Measurements from ENCODE around the gene IFNAR2. TPM values are rescaled to one million over a fixed set of nuclear protein-coding genes. Genes with fewer than 3 reads are reported as not detected.

The IFNAR2 gene
- total and polyA plus RNA-seq, 11 donors, result 6.5 to 46.7 (median 12.0) TPM

- intact Hi-C loops (cut with DNase I), result loop anchor here in 5 of 10 donors (5.0 to 10.0 kb wide), 4 partner anchors 32 to 130 kb away; partner anchors contain the start of gene IL10RB (in 2 of the 5)
- peaks cover 0 to 15% (median 0%) of the 10 kb centered on the region in 9 donors for H3K36me3 ChIP-seq
- H3K27me3 ChIP-seq, result no peaks in the 10 kb centered on the region
- DNase-seq (no peak), ATAC-seq (no peak)
- peaks cover 2 to 84% (median 37%) of the 10 kb centered on the region in 12 donors for H3K4me1 ChIP-seq
- WGBS, 4 donors, result 81 to 88% (median 85%) methylated on average over 3 of the region's 3 CpGs
- no peak for TF ChIP-seq POLR2A (IDR thresholded peaks at IDR 0.05)
- TF ChIP-seq CTCF (IDR thresholded peaks at IDR 0.05), result no peak
- no peak overlapping the region for H3K4me3 ChIP-seq
- H3K9me3 ChIP-seq, result no peaks in the 10 kb centered on the region
- peak overlapping the region in 1 of 12 donors; percentile 1 for H3K27ac ChIP-seq
These were observed 5.1 kb downstream of the IFNAR2 start for GRCh38 chr21:33234635-33235520.

GRCh38 chr21:33236013-33236686 lies 6.4 kb downstream of the IFNAR2 start:
- H3K36me3 ChIP-seq, result peaks cover 0 to 15% (median 0%) of the 10 kb centered on the region in 9 donors
- H3K4me3 ChIP-seq, result no peak overlapping the region
- no peaks in the 10 kb centered on the region for H3K27me3 ChIP-seq
- H3K4me1 ChIP-seq, result peaks cover 2 to 94% (median 35%) of the 10 kb centered on the region in 12 donors
- intact Hi-C loops (cut with DNase I), result loop anchor here in 2 of 10 donors (10.0 kb wide), 2 partner anchors 49 to 129 kb away; no protein-coding TSS in a partner anchor
- WGBS, 4 donors, result 88 to 94% (median 91%) methylated on average over 5 to 6 of the region's 6 CpGs
- no peak for TF ChIP-seq CTCF (IDR thresholded peaks at IDR 0.05)
- no peak for TF ChIP-seq POLR2A (IDR thresholded peaks at IDR 0.05)
- H3K9me3 ChIP-seq, result no peaks in the 10 kb centered on the region
- peak overlapping the region in 1 of 12 donors; percentile 35 for H3K27ac ChIP-seq
- DNase-seq, result no peak
- ATAC-seq, result peak in 2 of 4 donors; percentile 16 to 37

- DNase-seq, result no peak
- TF ChIP-seq POLR2A (IDR thresholded peaks at IDR 0.05) (no peak), CTCF (IDR thresholded peaks at IDR 0.05) (no peak)
- H3K9me3 ChIP-seq, result no peaks in the 10 kb centered on the region
- ATAC-seq, result no peak
- peaks cover 0 to 15% (median 0%) of the 10 kb centered on the region in 9 donors for H3K36me3 ChIP-seq
- H3K27ac ChIP-seq, result peak overlapping the region in 1 of 12 donors; percentile 35
- 48 to 62% (median 56%) methylated on average over 2 of the region's 2 CpGs for WGBS, 4 donors
- H3K27me3 ChIP-seq, result no peaks in the 10 kb centered on the region
- H3K4me1 ChIP-seq, result peaks cover 0 to 94% (median 29%) of the 10 kb centered on the region in 12 donors
- no peak overlapping the region for H3K4me3 ChIP-seq
- intact Hi-C loops (cut with DNase I), result loop anchor here in 2 of 10 donors (10.0 kb wide), 2 partner anchors 48 to 128 kb away; no protein-coding TSS in a partner anchor
These were observed 7.0 kb downstream of the IFNAR2 start for GRCh38 chr21:33236766-33237165.

Data from heart left ventricle (tissue), 16 donors.